Right lobe of liver (tissue), 6 donors: ENCODE data around the gene ARRB1. TPM values are rescaled to one million over a fixed set of nuclear protein-coding genes. Genes with fewer than 3 reads are reported as not detected.

ENCODE experiments used
- ATAC-seq, 4 donors: fragments of 200-7000 bp; cut with Tn5 transposase; one replicate each; pipeline ENCODE4 v1.9.1; 2020; ENCODE audit warnings: mild to moderate bottlenecking in 4 of 4, moderate library complexity in 4 of 4
- DNase-seq, 3 donors: peaks; one replicate each; pipeline ENCODE4 v3.0.0-alpha.2; 2020
- H3K27ac ChIP-seq, 3 donors: fragments of 200-600 bp; one replicate each; pipeline ENCODE4 v1.8.0; 2022
- H3K27me3 ChIP-seq, 2 donors: fragments of 200-600 bp; one replicate each; pipeline ENCODE4 v1.8.0; 2022
- H3K36me3 ChIP-seq, 4 donors: fragments of 200-600 bp; sonication (generic) in 1 of 4; one replicate each; pipeline versions ENCODE4 v1.5.1 to v1.8.0; 2017 to 2022; ENCODE audit warnings: control low read depth in 1 of 4
- H3K4me1 ChIP-seq, 4 donors: fragments of 200-600 bp; sonication (generic) in 1 of 4; one replicate each; pipeline versions ENCODE4 v1.5.1 to v1.8.0; 2017 to 2022; ENCODE audit warnings: control low read depth in 1 of 4
- H3K4me3 ChIP-seq, 3 donors: fragments of 200-600 bp; one replicate each; pipeline ENCODE4 v1.8.0; 2022
- H3K9me3 ChIP-seq, 4 donors: fragments of 200-600 bp; sonication (generic) in 1 of 4; one replicate each; pipeline versions ENCODE4 v1.5.1 to v1.8.0; 2017 to 2022; ENCODE audit warnings: control low read depth in 1 of 4
- CTCF ChIP-seq, 4 donors: fragments of 200-600 bp in 3 of 4; fragments of 450-650 bp in 1 of 4; IDR thresholded peaks; one replicate each; pipeline versions ENCODE4 v1.5.1 to v1.8.0; 2016 to 2022; ENCODE audit warnings: antibody characterized with exemption in 4 of 4, mild to moderate bottlenecking in 2 of 4
- POLR2A ChIP-seq: fragments of 450-650 bp; IDR thresholded peaks from one replicate; pipeline ENCODE4 v1.6.1; 2017; ENCODE audit warnings: antibody characterized with exemption, mild to moderate bottlenecking
- WGBS: methylation state at CpG from one replicate; pipeline ENCODE4 v1.1.6; 2018; ENCODE audit warnings: low coverage, low lambda C conversion rate; ENCODE audit not compliant: insufficient coverage; ENCODE audit errors: missing lambda C conversion rate; 5-methylcytosine and 5-hydroxymethylcytosine counted together
- intact Hi-C, 2 donors: fragments of 100-400 bp; cut with DNase I; formaldehyde crosslinking; loops; one replicate each; pipeline versions ENCODE4 v1.11.2 to v1.14.1; 2022
- total RNA-seq, 6 experiments: library from RNA; depleted of rRNA in 2 of 6; stranded (reverse); fragments of >200 nt in 2 of 6; fragmentation: NEBNext Ultra II Directional in 3 of 6; extraction: Animal tissue kit (Norgen Biotek cat#: 25700) in 3 of 6; gene quantifications; one replicate each; pipeline versions ENCODE4 v1.1.0 to v1.2.4, GENCODE V29; 2016 to 2023
- donor health status: DM: no; HTN: yes; CAD: no.
- donor health status: DM: no; HTN: no; CAD: no.
- donor health status: DM: no; HTN: no; CAD: no.
- donor health status: DM: no; HTN: yes; CAD: no.
- donor health status: DM: no; HTN: yes; CAD: no.

The ARRB1 gene
- total RNA-seq, 6 experiments from 2014 or later = 8.6 to 26.4 (median 24.5) TPM

- peak overlapping the region in 2 of 3 donors; percentile 26 to 34 for H3K27ac ChIP-seq
- WGBS = 56% methylated on average over 8 of the region's 8 CpGs
- DNase-seq (no peak), ATAC-seq (peak in 1 of 4 donors; percentile 3)
- peaks cover 4 to 68% (median 22%) of the 10 kb centered on the region in 4 donors for H3K4me1 ChIP-seq
- no peak overlapping the region for H3K4me3 ChIP-seq
- no peaks in the 10 kb centered on the region for H3K36me3 ChIP-seq
- intact Hi-C loops = no loop called here
- no peaks in the 10 kb centered on the region for H3K27me3 ChIP-seq
- no peaks in the 10 kb centered on the region for H3K9me3 ChIP-seq
- TF ChIP-seq CTCF (IDR thresholded peaks at IDR 0.05) (no peak), POLR2A (no peak)
Observed at GRCh38 chr11:75347781-75348566, 3.5 kb downstream of the ARRB1 start.

DNA sequence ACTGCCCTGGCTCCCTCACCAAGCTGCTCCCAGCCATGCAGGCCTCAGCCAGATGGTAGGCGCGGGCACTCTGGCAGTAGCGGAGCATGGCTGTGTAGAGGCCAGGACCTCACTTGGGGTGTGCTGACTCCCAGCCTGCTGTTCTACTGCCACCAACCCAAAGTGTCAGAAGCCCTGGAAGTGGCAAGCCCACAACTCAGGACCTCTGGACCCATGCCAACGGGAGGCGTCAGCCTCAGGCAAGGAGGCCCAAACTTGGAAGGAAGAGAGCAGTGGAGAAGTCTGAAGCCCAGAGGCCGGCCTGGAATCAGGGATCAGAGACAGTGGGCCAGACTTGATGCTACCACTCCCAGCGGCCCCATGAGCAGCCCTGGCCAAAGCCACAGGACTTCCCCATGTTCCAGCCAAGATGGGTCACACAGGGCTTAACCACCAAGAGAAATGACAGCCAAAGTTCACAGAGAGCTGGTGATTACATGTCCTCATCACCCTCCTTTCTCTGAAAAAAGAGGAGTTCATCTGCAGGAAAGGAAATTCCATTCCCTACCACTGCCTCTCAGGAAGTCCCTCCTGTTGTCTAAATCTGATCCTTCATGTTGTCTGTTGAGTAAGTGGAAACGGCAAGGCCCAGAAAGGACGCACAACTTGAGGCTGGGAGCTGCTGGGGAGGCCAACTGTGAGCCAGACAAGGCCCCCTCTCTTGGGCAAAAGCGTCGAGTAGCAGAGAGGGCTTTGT is 4.4 kb downstream of the ARRB1 start:
- DNase-seq = peak in 1 of 3 donors; percentile 43
- Histone ChIP-seq H3K36me3 (no peaks in the 10 kb centered on the region), H3K27ac (peak overlapping the region in 2 of 3 donors; percentile 26 to 34), H3K4me3 (no peak overlapping the region), H3K4me1 (peaks cover 4 to 74% (median 26%) of the 10 kb centered on the region in 4 donors), H3K27me3 (no peaks in the 10 kb centered on the region), H3K9me3 (no peaks in the 10 kb centered on the region)
- intact Hi-C loops = no loop called here
- no peak for ATAC-seq
- no peak for TF ChIP-seq POLR2A
- WGBS = 59% methylated on average over 5 of the region's 11 CpGs

DNA sequence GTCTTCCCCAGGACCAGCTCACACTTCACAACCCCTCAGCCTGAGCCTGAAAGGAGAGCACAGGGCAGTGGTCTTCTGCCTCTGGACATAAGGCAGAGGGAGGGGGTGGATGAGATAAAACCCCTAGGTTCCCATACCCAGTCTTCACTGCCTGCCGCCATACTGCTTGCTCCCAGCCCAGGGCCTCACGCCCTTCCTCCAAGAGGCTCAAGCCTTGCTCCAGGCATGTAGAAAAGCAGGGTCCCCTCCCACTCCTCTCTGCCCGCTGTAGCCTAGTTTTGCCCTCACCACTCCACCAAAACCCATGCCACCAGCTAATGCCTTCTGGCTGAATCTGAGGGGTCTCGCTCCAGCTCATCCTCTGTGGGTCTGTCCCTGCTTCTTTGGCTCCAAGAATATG is 5.2 kb downstream of the ARRB1 start:
- H3K9me3 ChIP-seq = no peaks in the 10 kb centered on the region
- no peak overlapping the region for H3K27ac ChIP-seq
- TF ChIP-seq CTCF (IDR thresholded peaks at IDR 0.05) (no peak), POLR2A (no peak)
- no peaks in the 10 kb centered on the region for H3K36me3 ChIP-seq
- no peak overlapping the region for H3K4me3 ChIP-seq
- H3K4me1 ChIP-seq = peaks cover 4 to 80% (median 30%) of the 10 kb centered on the region in 4 donors
- 73% methylated on average over 2 of the region's 4 CpGs for WGBS
- intact Hi-C loops = no loop called here
- DNase-seq (no peak), ATAC-seq (no peak)
- no peaks in the 10 kb centered on the region for H3K27me3 ChIP-seq

DNA sequence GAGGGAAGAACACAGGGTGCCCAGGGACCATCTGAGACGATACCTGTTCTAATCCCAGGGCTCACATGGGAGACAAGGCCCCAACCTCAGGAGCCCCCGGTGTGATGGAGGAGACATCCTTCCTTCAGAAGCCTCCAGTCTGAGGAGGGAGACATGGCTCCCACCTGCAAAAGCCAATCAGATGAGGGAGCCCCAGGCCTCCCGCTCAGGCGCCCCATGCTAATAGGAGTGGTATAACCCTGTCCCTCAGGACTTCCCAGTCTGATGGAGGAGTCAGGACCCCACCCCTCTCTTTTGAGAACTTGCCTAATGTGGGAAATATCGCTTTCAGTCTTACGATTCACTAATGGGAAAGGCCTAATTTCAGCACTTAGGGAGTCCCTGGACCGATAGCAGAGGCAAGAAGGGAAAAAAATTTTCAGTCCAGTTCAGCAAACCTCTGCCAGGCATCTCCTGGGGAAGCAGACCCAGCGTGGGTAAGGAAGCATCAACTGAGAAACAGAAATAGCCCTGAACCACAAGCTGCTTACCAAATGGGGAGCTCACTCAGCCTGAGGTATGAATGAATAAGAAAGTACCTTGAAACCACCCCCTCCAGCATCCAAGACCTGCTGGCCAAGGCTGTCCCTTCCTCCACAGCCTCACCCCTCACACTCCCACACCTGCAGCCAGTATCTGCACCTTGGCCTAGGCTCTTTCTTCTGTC is 5.9 kb downstream of the ARRB1 start:
- intact Hi-C loops = no loop called here
- TF ChIP-seq CTCF (IDR thresholded peaks at IDR 0.05) (no peak), POLR2A (no peak)
- H3K9me3 ChIP-seq = no peaks in the 10 kb centered on the region
- no peak overlapping the region for H3K27ac ChIP-seq
- DNase-seq = no peak
- H3K27me3 ChIP-seq = no peaks in the 10 kb centered on the region
- peaks cover 4 to 84% (median 34%) of the 10 kb centered on the region in 4 donors for H3K4me1 ChIP-seq
- H3K4me3 ChIP-seq = no peak overlapping the region
- 65% methylated on average over 2 of the region's 8 CpGs for WGBS
- H3K36me3 ChIP-seq = no peaks in the 10 kb centered on the region
- no peak for ATAC-seq
